HCT116 (cell line): ENCODE data around the gene PWWP2B.

ENCODE experiments used
- CEBPB ChIP-seq: IDR thresholded peaks from 2 replicates; pipeline ENCODE4 v1.6.1; 2012; ENCODE audit warnings: low read depth
- CTCF ChIP-seq, 3 experiments: fragments of 200-600 bp in 1 of 3; sonication (generic) in 1 of 3; IDR thresholded peaks in 2 of 3; conservative IDR thresholded peaks in 1 of 3; 2 replicates each; pipeline ENCODE4 v1.5.1; 2012 to 2017; ENCODE audit warnings: low read depth in 2 of 3, low read length in 2 of 3, antibody characterized with exemption in 1 of 3, borderline replicate concordance in 1 of 3, control low read depth in 1 of 3, mild to moderate bottlenecking in 1 of 3, mixed read lengths in 1 of 3, mixed run types in 1 of 3, moderate library complexity in 1 of 3; ENCODE audit not compliant: insufficient read depth in 1 of 3
- EZH2 ChIP-seq: fragments of 200-600 bp; sonication (generic); IDR thresholded peaks from 2 replicates; pipeline ENCODE4 v1.6.1; 2017; ENCODE audit warnings: antibody characterized with exemption, mixed run types
- EZH2phosphoT487 ChIP-seq: fragments of 200-600 bp; IDR thresholded peaks from 2 replicates; pipeline ENCODE4 v1.6.1; 2018; ENCODE audit warnings: antibody characterized with exemption, borderline replicate concordance
- JUND ChIP-seq: IDR thresholded peaks from 2 replicates; pipeline ENCODE4 v1.6.1; 2012
- MAX ChIP-seq: IDR thresholded peaks from 2 replicates; pipeline ENCODE4 v1.6.1; 2012
- POLR2A ChIP-seq: IDR thresholded peaks from 2 replicates; pipeline ENCODE4 v1.7.0; 2011; ENCODE audit warnings: borderline replicate concordance; ENCODE audit not compliant: insufficient read depth, insufficient read length; ENCODE audit errors: extremely low read depth
- SP1 ChIP-seq: IDR thresholded peaks from 2 replicates; pipeline ENCODE4 v1.6.1; 2012; ENCODE audit warnings: low read depth
- SRF ChIP-seq: IDR thresholded peaks from 2 replicates; pipeline ENCODE4 v1.6.1; 2012; ENCODE audit warnings: low read depth
- TCF7L2 ChIP-seq: IDR thresholded peaks from 2 replicates; pipeline ENCODE4 v1.7.0; 2011; ENCODE audit warnings: borderline replicate concordance, inconsistent platforms; ENCODE audit not compliant: insufficient read depth, insufficient read length; ENCODE audit errors: extremely low read depth
- ZNF274 ChIP-seq: fragments of 200-500 bp; sonication (Bioruptor generic); IDR thresholded peaks from 2 replicates; pipeline ENCODE4 v1.6.1; 2014; ENCODE audit warnings: mild to moderate bottlenecking, low read depth, low read length, inconsistent platforms
- TF ChIP-seq, protein P1 (sequence below): IDR thresholded peaks from 2 replicates; pipeline ENCODE4 v1.6.1; 2012; ENCODE audit warnings: low read depth
- TF ChIP-seq, protein P2 (sequence below): IDR thresholded peaks from 2 replicates; pipeline ENCODE4 v1.6.1; 2012

GRCh38 chr10:132430861-132431271 lies 33.9 kb downstream of the PWWP2B start:
- TF ChIP-seq CTCF (IDR thresholded peaks at IDR 0.05 in 2 of 3, conservative IDR thresholded peaks at IDR 0.05 in 1 of 3; ENCODE audit: borderline replicate concordance in 1 of 3, insufficient read depth in 1 of 3, low read depth in 2 of 3, low read length in 2 of 3) (no peak), EZH2 (no peak), SRF (no peak), EZH2phosphoT487 (no peak), SP1 (no peak), MAX (no peak), POLR2A (no peak), JUND (no peak), TCF7L2 (no peak), ZNF274 (no peak), CEBPB (no peak)
- TF ChIP-seq, protein P1, sequence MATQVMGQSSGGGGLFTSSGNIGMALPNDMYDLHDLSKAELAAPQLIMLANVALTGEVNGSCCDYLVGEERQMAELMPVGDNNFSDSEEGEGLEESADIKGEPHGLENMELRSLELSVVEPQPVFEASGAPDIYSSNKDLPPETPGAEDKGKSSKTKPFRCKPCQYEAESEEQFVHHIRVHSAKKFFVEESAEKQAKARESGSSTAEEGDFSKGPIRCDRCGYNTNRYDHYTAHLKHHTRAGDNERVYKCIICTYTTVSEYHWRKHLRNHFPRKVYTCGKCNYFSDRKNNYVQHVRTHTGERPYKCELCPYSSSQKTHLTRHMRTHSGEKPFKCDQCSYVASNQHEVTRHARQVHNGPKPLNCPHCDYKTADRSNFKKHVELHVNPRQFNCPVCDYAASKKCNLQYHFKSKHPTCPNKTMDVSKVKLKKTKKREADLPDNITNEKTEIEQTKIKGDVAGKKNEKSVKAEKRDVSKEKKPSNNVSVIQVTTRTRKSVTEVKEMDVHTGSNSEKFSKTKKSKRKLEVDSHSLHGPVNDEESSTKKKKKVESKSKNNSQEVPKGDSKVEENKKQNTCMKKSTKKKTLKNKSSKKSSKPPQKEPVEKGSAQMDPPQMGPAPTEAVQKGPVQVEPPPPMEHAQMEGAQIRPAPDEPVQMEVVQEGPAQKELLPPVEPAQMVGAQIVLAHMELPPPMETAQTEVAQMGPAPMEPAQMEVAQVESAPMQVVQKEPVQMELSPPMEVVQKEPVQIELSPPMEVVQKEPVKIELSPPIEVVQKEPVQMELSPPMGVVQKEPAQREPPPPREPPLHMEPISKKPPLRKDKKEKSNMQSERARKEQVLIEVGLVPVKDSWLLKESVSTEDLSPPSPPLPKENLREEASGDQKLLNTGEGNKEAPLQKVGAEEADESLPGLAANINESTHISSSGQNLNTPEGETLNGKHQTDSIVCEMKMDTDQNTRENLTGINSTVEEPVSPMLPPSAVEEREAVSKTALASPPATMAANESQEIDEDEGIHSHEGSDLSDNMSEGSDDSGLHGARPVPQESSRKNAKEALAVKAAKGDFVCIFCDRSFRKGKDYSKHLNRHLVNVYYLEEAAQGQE, result no peak
- TF ChIP-seq, protein P2, sequence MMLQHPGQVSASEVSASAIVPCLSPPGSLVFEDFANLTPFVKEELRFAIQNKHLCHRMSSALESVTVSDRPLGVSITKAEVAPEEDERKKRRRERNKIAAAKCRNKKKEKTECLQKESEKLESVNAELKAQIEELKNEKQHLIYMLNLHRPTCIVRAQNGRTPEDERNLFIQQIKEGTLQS, result no peak
